Measurements from ENCODE around the gene LGR4.

LGR4 gene

DNA sequence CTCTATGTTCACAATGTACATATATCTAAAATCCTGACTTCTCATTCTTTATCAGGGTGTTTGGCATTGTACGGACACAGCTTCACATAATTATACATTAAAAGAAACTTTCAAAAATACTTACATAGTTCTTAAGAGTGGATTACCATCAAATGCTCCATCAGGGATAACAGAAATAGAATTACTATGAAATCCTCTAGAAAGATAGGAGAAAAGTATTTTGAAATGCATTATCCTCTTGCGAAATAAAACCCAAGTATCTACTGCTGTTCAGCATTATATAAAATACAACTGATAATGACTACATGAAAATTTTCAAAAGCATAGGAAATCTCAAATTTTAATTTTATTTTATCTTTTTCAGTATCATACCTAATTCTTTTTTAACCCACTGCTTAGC, 91.8 kb downstream of the LGR4 start:
- DNase-seq (ENCODE audit: low read depth): peak; percentile 71

DNA sequence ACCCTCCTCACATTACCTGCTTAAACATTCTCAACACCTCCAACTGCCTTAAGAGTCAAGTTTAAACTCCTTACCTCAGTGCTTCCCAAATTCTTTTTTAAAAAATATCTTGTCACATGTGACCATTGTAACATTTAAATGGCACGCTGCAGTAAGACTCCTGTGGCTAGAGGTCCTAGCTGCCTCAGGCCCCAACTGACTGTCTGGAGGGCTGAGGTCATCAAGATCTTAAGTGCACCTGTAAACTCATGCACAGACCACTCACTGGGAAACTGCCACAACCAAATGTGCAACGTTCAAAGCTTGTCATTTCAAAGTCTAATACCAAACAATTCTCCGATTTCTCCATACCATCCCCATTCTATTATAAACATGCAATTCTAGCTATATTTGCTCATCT, 93.1 kb downstream of the LGR4 start:
- DNase-seq (ENCODE audit: low read depth): no peak

DNA sequence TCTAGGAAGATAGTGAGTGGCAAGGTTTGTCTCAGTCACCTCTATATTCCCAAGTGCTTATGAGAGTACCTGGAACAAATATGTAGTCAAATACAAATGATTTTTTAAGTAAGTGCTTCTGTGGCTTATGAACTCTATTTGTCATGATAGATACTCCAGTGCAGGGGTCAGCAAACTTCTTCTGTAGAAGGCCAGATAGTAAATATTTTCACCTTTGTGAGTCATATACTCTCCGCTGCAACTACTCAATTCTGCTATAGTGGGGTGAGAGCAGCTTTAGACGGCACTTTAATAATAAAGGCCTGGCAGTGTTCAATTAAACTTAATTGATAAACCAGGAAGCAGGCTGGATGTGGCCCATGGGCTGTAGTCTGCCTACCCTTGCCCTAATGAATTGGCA, 97.2 kb downstream of the LGR4 start:
- DNase-seq (ENCODE audit: low read depth): no peak

DNA sequence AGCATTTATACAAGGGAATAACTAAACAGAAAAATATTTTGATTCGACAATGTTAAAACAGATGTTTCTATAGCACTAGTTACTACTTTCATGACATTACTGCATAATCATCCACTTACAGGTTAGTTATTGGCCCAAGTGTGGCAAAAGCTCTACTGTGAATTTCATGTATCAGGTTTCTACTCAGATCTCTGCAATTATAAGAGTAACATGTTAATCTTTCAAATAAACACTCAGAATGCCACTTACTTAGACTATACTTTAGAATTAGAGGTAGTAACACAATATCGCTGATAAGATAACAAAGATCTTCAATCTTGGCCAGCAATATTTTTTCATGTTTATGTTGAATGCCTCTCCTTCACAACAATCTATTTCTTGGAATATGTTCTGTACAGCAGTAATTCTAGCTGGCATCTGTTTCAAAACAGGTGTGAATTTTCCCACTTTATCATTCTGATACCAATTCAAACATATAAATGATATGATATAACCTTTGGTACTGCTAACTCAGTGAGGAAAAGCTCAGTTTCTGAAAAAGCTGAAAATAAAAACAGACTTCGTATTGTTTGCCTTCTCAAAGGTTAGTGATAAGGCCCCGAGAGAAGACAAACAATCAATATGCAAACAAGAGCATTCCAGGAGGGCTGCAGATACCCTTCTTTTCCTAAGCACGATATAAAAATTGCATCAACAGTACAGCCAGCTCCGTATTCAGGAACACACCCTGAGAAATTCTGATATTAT, 98.6 kb downstream of the LGR4 start:
- DNase-seq (ENCODE audit: low read depth): no peak

- DNase-seq (ENCODE audit: low read depth): no peak
Measured at GRCh38 chr11:27373392-27373791, 99.2 kb downstream of the LGR4 start.

DNA sequence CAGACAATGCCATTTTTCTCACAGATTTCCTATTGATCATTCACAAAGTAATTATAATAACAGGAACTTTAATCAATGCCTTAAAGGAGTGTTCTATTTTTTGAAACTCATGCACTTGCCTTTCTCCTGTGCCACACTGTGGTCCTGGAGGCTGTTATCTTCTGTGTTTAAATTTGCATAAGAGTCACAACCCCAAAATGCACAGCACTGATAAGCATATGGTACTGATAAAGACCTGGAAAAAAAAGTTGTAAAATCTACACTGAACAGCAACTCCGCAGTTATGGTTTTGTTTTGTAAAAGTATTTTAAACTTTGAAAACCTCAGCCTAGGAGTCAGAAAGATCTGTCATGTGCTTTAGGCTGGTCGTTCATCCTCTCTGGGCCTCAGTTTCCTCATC, 100.4 kb downstream of the LGR4 start:
- DNase-seq (ENCODE audit: low read depth): no peak

DNA sequence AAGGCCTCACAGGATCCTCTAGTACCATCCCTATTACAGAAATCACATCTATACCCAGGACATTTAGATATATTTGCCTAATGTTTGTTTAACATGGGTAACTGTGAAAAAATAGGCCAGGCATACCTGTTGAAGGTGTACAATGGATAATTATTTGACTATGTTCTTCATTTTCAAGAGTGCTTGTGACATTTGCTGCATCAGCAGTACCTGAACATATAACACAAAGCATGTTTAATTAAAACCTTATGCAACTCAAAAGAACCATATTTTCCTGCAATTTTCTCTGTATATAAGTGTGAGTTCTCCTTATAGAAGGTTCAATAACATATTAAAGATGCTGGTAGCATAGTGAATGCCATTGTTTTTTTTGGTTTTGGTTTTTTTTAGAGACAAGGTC, 101.1 kb downstream of the LGR4 start:
- no peak for DNase-seq (ENCODE audit: low read depth)

DNA sequence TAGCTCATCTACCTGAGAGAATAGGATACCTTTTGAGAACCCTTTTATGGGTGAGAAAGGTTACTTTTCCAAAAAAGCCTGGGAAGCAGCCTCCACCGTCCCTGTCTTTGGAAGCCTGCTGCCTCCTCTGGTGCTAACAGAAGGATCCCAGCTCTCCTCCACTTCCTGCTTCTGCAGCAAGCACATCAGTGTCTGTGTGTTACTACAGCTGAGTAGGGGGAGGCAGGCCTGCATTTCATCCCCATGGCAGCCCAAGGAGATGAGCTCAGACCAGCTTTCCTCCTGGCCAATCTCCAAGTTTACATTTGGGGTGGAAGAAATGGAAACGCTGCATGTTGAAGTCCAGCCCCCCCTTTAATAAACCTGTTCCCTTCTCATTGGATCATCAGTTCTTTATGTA, 102.2 kb downstream of the LGR4 start:
- peak; percentile 44 for DNase-seq (ENCODE audit: low read depth)

DNA sequence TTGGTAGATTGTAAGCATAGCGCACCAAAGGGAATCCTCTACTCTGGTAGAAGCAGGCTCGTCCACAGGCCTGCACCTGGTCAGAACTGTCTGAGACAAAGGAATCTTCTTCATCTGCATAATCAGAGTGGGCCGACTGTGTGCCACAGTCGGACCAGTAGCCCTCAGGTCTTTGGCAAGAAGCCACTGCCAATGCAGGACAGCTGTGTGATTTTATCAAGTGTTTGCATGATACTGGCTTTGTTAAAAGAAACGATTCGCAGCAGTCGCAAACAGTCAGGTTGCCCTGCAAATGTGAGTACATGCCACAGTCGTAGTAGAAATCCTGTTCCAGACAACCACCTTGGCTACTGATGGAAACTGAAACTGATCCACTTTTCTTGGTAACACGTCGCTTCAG, 104.7 kb downstream of the LGR4 start:
- no peak for DNase-seq (ENCODE audit: low read depth)

- DNase-seq (ENCODE audit: low read depth): no peak
Measured at GRCh38 chr11:27363576-27364117, 108.9 kb downstream of the LGR4 start.

DNA sequence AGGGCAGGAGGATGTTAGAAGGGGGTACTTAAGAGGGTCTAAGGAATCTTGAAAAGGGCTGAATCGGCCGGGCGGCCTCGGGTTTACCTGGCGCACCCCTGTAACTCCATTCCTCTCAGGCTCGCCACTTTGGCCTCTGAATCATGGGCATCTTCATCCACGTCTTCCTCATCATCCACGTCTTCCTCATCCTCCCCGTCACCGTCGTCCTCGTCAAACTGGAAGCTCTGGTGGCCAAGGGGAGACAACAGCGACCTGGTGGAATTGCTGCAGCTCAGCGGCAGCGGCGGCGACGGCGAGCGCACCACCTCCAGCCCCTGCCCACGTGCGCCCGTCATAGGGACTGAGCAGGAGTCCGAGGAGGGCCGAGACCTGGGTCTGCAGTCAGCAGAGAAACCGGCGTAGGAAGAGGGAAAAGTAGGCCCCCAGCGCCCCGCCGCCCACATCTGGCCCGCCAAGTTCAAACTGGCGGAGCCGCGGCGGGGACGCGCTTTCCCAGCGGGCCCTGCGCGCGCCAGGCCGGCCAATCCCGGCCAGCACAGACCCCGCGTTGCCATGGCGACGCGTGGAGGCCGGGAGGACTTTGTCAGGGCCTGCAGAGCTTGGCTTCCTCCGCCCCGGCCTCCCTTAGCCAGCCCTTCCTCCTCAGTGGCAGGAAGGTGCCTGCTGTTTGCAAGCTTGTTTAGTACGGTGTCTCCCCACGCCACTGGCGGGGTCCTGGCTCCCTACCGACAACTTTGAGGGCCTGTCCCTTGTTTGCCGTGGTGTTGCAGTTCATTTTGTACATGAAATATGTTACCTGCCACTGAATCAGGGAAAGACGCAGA, 109.6 kb downstream of the LGR4 start, which contains the start of gene CCDC34:
Gene CCDC34 (minus strand): TSS at position 467 of the 827 bp plus-strand sequence. CDS start 21 bp downstream, at position 446.
- DNase-seq (ENCODE audit: low read depth): peak; percentile 88

GRCh38 chr11:27361649-27362431, 110.8 kb downstream of the LGR4 start:
- no peak for DNase-seq (ENCODE audit: low read depth)

GRCh38 chr11:27358296-27358695, 114.3 kb downstream of the LGR4 start:
- DNase-seq (ENCODE audit: low read depth): peak; percentile 88

DNA sequence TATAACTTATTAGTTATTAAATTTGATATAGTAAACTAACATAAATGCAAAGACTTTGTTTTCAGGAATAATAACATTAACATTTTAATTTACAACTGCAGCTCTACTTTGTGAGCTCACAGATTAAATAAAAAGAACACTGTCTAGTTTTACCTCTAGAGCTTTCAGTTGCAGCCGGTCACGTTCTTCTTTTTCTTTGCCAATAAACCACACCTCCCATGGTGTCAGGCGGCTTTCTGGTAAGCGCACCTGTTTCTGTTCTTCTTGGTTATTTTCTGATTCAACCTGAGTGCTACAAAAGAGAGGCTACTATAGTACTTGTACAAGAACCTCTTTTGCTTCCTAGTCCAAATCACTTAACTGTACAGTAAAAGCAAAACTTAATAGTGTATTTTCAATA, 115.3 kb downstream of the LGR4 start:
- DNase-seq (ENCODE audit: low read depth): no peak

GRCh38 chr11:27356624-27357222, 115.9 kb downstream of the LGR4 start:
- no peak for DNase-seq (ENCODE audit: low read depth)

DNA sequence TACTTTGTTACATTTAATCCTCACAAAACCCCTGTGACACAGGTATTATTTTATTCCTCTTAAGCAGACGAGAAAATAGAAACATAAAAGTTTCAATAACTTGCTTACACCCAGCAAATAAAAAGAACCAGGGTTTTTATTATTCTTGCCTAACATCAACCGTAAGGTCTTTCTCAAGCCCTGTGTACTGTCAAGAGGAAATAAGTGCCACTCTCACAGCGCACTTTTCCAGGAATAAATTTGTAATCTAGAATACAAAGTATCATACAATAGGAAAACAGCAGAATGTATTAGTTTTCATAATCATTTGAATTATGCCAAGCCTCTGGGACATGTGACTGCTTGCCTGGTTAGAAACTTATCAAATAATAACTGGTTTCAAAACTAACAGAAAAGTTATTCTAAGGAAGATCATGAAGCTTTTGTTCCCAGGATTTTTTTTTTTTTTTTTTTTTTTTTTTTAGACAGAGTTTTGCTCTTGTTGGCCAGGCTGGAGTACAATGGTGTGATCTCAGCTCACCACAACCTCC, 117.0 kb downstream of the LGR4 start:
- DNase-seq (ENCODE audit: low read depth): no peak

DNA sequence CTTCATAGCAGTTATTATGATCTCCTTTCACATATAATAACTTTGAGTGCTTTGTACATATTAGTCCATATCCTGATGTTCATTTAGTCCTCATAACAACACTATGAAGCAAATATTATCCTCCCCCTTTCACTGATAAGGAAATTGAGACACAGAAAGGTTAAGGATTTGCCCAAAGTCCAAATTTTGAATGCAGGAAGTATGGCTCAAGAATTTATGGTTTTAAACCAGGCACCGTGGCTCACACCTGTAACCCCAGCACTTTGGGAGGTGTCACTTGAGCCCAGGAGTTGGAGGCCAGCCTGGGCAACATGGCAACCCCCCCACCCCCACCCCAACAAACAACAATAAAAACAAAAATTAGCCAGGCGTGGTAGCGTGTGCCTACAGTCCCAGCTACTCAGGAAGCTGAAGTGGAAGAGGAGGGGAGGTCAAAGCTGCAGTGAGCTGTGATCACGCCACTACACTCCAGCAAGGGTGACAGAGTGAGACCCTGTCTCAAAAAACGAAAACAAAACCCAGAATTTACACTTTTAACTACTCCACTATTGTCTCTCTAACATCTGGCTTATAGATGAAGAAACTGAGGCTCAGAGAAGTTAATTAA, 118.1 kb downstream of the LGR4 start:
- peak; percentile 24 for DNase-seq (ENCODE audit: low read depth)

DNA sequence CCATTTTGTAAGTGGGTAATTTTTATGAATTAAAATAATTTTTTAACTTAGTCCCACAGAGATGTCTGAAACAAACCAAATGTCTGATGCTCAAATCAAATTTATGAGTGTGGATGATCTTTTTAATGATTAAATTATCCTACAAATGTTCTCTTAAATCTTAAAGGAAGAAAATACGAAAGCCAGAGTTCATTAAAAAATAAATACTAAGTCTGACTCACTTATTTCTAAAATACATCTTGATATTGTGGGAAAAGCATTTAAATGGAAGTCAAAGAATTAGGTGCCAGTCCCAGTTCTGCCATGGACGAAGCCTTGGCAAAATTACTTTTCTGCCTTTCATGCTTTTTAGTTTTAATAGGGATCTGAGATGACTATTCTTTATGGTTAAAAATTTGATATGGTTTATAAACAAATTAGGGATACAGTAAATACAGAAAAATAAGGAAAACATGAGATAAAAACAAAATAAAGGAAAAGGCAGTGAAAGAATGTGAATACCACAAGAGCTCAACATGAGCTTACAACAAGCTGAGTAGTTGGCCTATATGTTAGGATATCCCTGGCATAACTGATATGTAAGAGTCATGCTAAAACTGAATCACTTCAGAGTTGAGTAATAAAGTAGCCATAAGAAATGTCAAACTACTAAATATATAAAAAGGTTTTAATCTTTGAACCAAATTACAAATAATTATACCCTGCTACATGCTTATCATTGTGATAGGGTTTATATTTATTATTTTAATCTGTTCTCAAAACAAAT, 118.8 kb downstream of the LGR4 start:
- DNase-seq (ENCODE audit: low read depth): peak; percentile 86

DNA sequence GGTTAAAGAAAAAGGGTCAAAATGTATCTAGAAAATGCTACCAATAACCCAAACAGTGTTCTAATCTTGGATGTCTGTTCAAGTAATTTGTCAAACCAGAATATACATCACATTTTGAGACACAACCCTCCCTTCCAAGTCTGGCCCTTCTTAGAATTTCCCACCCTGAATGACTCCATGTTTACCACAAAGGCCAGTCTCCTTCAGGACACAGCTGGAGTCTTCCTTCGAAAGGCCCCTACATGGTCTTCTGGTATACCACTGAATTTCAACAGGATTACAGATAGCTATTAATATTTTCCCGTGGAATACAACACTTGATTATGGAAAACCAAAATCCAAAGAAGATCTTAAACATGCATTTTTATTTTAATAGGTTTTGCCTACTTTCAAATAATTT, 119.8 kb downstream of the LGR4 start:
- DNase-seq (ENCODE audit: low read depth): no peak

- no peak for DNase-seq (ENCODE audit: low read depth)
Measured at GRCh38 chr11:27350511-27350910, 122.1 kb downstream of the LGR4 start.

Data from amniotic epithelial cell (primary cell).